Activated naive CD8-positive, alpha-beta T cell treated with anti-CD3 and anti-CD28 coated beads for 36 hours (primary cell): ENCODE results near the gene CHMP3. TPM values are rescaled to one million over a fixed set of nuclear protein-coding genes. Genes with fewer than 3 reads are reported as not detected.

ENCODE experiments used
- DNase-seq: peaks from one replicate; pipeline ENCODE4 v3.0.0; 2021
- H3K27ac Mint-ChIP-seq: one replicate; pipeline ENCODE4 v1.8.0; 2022; ENCODE audit warnings: mild to moderate bottlenecking, moderate library complexity, mixed read lengths
- H3K27me3 Mint-ChIP-seq: one replicate; pipeline ENCODE4 v1.8.0; 2022; ENCODE audit warnings: mild to moderate bottlenecking, mixed read lengths
- H3K36me3 Mint-ChIP-seq: one replicate; pipeline ENCODE4 v1.8.0; 2021; ENCODE audit warnings: mild to moderate bottlenecking, mixed read lengths
- H3K4me1 Mint-ChIP-seq: one replicate; pipeline ENCODE4 v1.8.0; 2021; ENCODE audit warnings: mixed read lengths
- H3K4me3 Mint-ChIP-seq: one replicate; pipeline ENCODE4 v1.8.0; 2022; ENCODE audit warnings: mild to moderate bottlenecking, moderate library complexity, mixed read lengths
- H3K9me3 Mint-ChIP-seq: one replicate; pipeline ENCODE4 v1.8.0; 2022; ENCODE audit warnings: mixed read lengths
- total RNA-seq, 2 experiments: library from RNA; stranded (reverse); gene quantifications; one replicate each; pipeline ENCODE4 v1.2.3, GENCODE V29; 2021

The CHMP3 gene
- total RNA-seq, 2 experiments from 2014 or later, result 40.5 to 42.6 TPM

- H3K4me3 Mint-ChIP-seq, result no peak overlapping the region
- H3K27ac Mint-ChIP-seq, result no peak overlapping the region
- H3K27me3 Mint-ChIP-seq, result no peaks in the 10 kb centered on the region
- H3K4me1 Mint-ChIP-seq, result peaks cover 34% of the 10 kb centered on the region
- H3K9me3 Mint-ChIP-seq, result no peaks in the 10 kb centered on the region
- peaks cover 38% of the 10 kb centered on the region for H3K36me3 Mint-ChIP-seq
- no peak for DNase-seq
These were observed 85.9 kb downstream of the CHMP3 start for GRCh38 chr2:86477349-86477748.

DNA sequence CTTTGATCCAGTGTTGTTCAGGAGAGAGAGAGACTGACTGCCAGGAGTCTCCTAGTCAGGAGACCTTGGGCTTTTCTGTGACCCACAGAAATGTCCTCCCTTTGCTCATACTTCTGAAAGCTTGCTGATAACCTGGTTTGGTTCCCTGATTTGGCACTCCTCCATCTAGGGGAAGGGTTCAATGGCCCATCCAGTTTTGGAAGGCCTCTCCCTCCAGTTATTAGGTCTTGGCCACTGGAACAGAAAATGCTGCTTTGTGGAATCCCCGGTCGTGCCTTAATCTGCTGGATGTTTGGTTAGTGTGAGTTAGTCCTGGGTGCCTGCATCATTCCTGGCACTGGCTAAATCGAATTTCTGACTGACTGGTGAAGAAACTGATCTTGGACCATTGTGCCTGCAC lies 86.3 kb downstream of the CHMP3 start:
- no peak overlapping the region for H3K27ac Mint-ChIP-seq
- H3K9me3 Mint-ChIP-seq, result no peaks in the 10 kb centered on the region
- no peak overlapping the region for H3K4me3 Mint-ChIP-seq
- H3K36me3 Mint-ChIP-seq, result peaks cover 37% of the 10 kb centered on the region
- H3K4me1 Mint-ChIP-seq, result peaks cover 34% of the 10 kb centered on the region
- no peak for DNase-seq
- no peaks in the 10 kb centered on the region for H3K27me3 Mint-ChIP-seq

DNA sequence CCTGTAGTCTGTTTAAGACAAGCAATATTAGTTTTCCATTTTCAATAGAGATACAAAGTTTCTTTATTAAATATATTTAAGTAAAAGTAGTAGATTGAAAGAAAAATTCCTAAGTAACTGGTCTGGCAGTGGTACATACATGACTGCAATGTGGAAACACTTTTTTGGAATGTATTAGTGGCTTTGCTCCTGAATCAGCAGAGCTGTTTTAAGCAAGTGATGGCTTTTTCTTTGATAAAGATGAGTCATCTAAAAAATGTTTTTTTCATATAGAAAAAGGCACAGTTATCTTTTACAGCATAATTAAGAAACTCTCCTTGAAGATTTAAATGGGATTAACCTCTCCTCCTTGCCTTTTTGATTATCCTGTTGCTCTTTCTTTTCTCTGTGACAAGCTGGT lies 87.2 kb downstream of the CHMP3 start:
- no peak for DNase-seq
- H3K9me3 Mint-ChIP-seq, result no peaks in the 10 kb centered on the region
- no peak overlapping the region for H3K4me3 Mint-ChIP-seq
- peaks cover 38% of the 10 kb centered on the region for H3K36me3 Mint-ChIP-seq
- H3K27me3 Mint-ChIP-seq, result no peaks in the 10 kb centered on the region
- peak overlapping the region; percentile 1 for H3K27ac Mint-ChIP-seq
- peaks cover 31% of the 10 kb centered on the region for H3K4me1 Mint-ChIP-seq

- Mint-ChIP-seq H3K27me3 (no peaks in the 10 kb centered on the region), H3K27ac (peak overlapping the region; percentile 59), H3K4me3 (no peak overlapping the region), H3K36me3 (peaks cover 57% of the 10 kb centered on the region), H3K9me3 (no peaks in the 10 kb centered on the region), H3K4me1 (peaks cover 51% of the 10 kb centered on the region)
- no peak for DNase-seq
These were observed 91.6 kb downstream of the CHMP3 start for GRCh38 chr2:86471637-86472036.

DNA sequence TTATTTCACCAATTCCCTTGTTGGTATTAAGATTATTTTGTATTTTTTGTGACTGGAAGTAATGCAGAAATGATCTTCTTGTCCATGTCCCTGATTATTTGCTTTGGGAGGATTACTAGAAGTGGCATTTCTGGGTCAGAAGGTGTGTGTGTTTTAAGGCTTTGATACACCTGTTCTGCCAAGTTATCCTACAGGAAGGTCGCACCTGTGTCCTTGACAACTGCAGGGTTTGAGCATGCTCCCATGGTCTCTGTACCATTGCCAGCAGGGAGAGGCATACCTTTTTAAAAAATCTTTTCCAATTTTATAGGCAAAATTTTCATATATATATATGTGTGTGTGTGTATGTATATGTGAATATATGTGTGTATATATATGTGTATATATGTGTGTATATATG lies 92.4 kb downstream of the CHMP3 start:
- H3K27ac Mint-ChIP-seq, result no peak overlapping the region
- H3K4me1 Mint-ChIP-seq, result peaks cover 51% of the 10 kb centered on the region
- no peak for DNase-seq
- H3K4me3 Mint-ChIP-seq, result no peak overlapping the region
- no peaks in the 10 kb centered on the region for H3K9me3 Mint-ChIP-seq
- H3K36me3 Mint-ChIP-seq, result peaks cover 54% of the 10 kb centered on the region
- H3K27me3 Mint-ChIP-seq, result no peaks in the 10 kb centered on the region

DNA sequence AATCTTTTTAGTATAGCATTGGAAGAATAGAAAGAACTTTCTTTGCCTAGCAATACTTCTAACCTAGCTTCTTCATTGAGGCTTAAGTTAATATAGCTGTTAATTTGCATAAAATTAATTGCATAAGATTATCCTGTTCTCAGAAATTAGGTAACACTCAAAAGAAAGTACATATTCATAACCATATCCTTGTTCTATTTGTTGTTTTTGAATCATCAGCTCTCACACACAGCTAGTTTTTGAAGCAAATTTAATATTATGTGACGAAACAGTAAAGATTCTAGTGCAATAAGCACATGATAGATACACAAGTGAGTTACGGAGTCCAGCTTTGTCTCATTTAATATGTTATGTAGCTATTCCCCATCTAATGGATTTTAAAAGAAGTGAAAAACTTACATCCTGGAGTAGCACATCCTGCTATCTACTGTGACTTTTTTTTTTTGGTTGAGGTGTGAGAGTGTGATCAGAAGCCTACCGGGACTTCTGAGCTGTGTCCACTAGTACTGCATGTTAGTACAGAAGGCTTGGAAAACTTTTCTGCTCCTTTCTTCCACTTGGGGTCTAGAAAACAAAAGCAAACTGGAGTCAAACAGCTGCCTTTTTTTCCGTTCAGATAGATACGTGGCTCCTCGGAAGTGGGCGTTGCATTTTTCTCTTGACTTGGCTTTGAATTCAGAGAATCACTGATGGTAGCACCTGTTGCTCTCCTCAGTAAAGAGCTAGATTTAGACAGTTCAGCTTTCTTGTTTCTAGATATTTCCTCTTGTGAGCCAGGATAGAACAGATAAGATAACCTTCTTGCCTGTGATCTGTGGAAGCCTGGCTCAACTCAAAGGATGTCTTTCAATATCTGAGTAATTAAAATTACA lies 94.8 kb downstream of the CHMP3 start:
- Mint-ChIP-seq H3K27me3 (no peaks in the 10 kb centered on the region), H3K4me3 (peak overlapping the region; percentile 8), H3K4me1 (peaks cover 45% of the 10 kb centered on the region), H3K27ac (peak overlapping the region; percentile 68), H3K9me3 (no peaks in the 10 kb centered on the region), H3K36me3 (peaks cover 52% of the 10 kb centered on the region)
- DNase-seq, result no peak

DNA sequence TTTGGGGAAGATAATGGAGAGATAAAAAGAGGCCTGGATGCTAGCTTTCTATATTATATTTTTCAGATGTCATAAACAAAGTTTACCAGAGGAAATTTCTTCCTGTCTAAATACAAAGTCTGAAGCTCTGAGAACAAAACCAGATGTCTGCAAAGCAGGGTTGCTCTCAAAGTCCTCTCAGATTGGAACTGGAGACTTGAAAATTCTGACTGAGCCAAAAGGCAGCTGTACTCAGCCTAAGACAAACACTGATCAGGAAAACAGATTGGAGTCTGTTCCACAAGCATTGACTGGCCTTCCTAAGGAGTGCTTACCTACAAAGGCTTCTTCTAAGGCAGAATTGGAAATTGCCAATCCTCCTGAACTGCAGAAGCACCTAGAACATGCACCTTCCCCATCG lies 96.9 kb downstream of the CHMP3 start:
- H3K4me3 Mint-ChIP-seq, result no peak overlapping the region
- H3K4me1 Mint-ChIP-seq, result peaks cover 40% of the 10 kb centered on the region
- DNase-seq, result no peak
- H3K36me3 Mint-ChIP-seq, result peaks cover 52% of the 10 kb centered on the region
- no peak overlapping the region for H3K27ac Mint-ChIP-seq
- H3K27me3 Mint-ChIP-seq, result no peaks in the 10 kb centered on the region
- no peaks in the 10 kb centered on the region for H3K9me3 Mint-ChIP-seq

DNA sequence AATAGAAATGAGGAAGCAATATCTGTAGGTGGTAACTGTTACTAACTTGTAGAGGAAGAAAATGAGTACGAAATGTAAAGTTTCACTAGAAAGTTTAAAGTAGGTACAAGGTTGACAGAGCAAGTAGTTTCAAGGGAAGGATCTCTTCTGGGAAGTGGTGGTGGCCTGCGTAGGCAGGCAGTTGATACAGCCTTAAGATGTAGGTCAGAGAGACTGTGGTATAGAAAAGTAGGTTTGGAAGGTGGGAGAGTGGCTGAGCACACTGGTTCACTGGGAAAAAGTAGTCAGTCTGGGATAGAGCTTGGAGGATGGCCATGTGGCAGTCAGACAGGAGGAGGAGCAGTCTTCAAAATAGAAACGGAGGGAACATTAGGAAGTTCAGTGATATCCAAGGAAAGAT lies 98.6 kb downstream of the CHMP3 start:
- H3K4me3 Mint-ChIP-seq, result no peak overlapping the region
- peaks cover 55% of the 10 kb centered on the region for H3K36me3 Mint-ChIP-seq
- H3K27me3 Mint-ChIP-seq, result no peaks in the 10 kb centered on the region
- H3K4me1 Mint-ChIP-seq, result peaks cover 30% of the 10 kb centered on the region
- no peaks in the 10 kb centered on the region for H3K9me3 Mint-ChIP-seq
- no peak for DNase-seq
- H3K27ac Mint-ChIP-seq, result peak overlapping the region; percentile 4

GRCh38 chr2:86461042-86461743 lies 102.0 kb downstream of the CHMP3 start:
- H3K36me3 Mint-ChIP-seq, result peaks cover 47% of the 10 kb centered on the region
- H3K4me3 Mint-ChIP-seq, result no peak overlapping the region
- peaks cover 9% of the 10 kb centered on the region for H3K4me1 Mint-ChIP-seq
- H3K27me3 Mint-ChIP-seq, result no peaks in the 10 kb centered on the region
- H3K27ac Mint-ChIP-seq, result no peak overlapping the region
- DNase-seq, result no peak
- H3K9me3 Mint-ChIP-seq, result no peaks in the 10 kb centered on the region

- no peaks in the 10 kb centered on the region for H3K9me3 Mint-ChIP-seq
- H3K4me1 Mint-ChIP-seq, result peaks cover 8% of the 10 kb centered on the region
- H3K4me3 Mint-ChIP-seq, result no peak overlapping the region
- no peaks in the 10 kb centered on the region for H3K27me3 Mint-ChIP-seq
- H3K27ac Mint-ChIP-seq, result no peak overlapping the region
- no peak for DNase-seq
- H3K36me3 Mint-ChIP-seq, result peaks cover 47% of the 10 kb centered on the region
These were observed 108.1 kb downstream of the CHMP3 start for GRCh38 chr2:86455181-86455580.

- no peaks in the 10 kb centered on the region for H3K27me3 Mint-ChIP-seq
- no peak overlapping the region for H3K27ac Mint-ChIP-seq
- no peak for DNase-seq
- no peak overlapping the region for H3K4me3 Mint-ChIP-seq
- peaks cover 52% of the 10 kb centered on the region for H3K36me3 Mint-ChIP-seq
- no peaks in the 10 kb centered on the region for H3K9me3 Mint-ChIP-seq
- peaks cover 15% of the 10 kb centered on the region for H3K4me1 Mint-ChIP-seq
These were observed 109.0 kb downstream of the CHMP3 start for GRCh38 chr2:86454238-86454637.

GRCh38 chr2:86453836-86454235 lies 109.4 kb downstream of the CHMP3 start:
- Mint-ChIP-seq H3K4me3 (no peak overlapping the region), H3K9me3 (no peaks in the 10 kb centered on the region), H3K4me1 (peaks cover 19% of the 10 kb centered on the region), H3K36me3 (peaks cover 55% of the 10 kb centered on the region), H3K27ac (no peak overlapping the region), H3K27me3 (no peaks in the 10 kb centered on the region)
- no peak for DNase-seq

Other genes starting within 250 kb of the CHMP3 start
- under 1 TPM; 0.20 to 0.25 TPM for gene REEP1, start 225.8 kb downstream of the CHMP3 start, total RNA-seq
- 10 to 100 TPM; 55.5 to 57.3 TPM for gene KDM3A, start 122.1 kb downstream of the CHMP3 start, total RNA-seq
- gene RNF103, start 60.4 kb upstream of the CHMP3 start, total RNA-seq, result 10 to 100 TPM; 11.8 to 12.2 TPM
- gene RMND5A, start 156.8 kb upstream of the CHMP3 start, total RNA-seq, result 10 to 100 TPM; 63.4 to 65.9 TPM
- 100 to 1,000 TPM; 356 to 357 TPM for gene CD8A, start 227.5 kb upstream of the CHMP3 start, total RNA-seq